HG03457 (cell line): ENCODE measurements around the gene SHISA7.
"Not testable (repeated sequence)": the region's sequence is repeated elsewhere in the genome, so short reads cannot be mapped to it uniquely, and the experiment has no call there.

ENCODE experiments used
- ATAC-seq: cut with Tn5 transposase; IDR thresholded peaks from one replicate; pipeline ENCODE4 v1.9.1; 2021; ENCODE audit warnings: moderate number of reproducible peaks; ENCODE audit not compliant: unreplicated experiment

The SHISA7 gene

DNA sequence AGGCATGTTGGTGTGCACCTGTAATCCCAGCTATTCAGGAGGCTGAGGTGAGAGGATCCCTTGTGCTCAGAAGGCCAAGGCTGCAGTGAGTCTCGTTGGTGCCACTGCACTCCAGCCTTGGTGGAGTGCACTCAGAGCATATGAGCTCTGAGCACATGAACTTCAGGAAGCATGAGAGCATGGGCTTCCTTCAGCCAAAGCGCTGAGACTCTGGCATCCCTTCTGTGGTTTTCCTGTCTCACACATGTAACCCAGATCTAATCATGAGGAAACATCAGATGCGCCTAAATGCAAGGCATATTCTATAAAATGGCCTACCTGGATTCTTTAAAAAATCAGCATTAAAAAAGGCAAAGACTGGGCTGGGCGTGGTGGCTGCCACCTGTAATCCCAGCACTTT, 21.8 kb downstream of the SHISA7 start:
- ATAC-seq = not testable (repeated sequence)

DNA sequence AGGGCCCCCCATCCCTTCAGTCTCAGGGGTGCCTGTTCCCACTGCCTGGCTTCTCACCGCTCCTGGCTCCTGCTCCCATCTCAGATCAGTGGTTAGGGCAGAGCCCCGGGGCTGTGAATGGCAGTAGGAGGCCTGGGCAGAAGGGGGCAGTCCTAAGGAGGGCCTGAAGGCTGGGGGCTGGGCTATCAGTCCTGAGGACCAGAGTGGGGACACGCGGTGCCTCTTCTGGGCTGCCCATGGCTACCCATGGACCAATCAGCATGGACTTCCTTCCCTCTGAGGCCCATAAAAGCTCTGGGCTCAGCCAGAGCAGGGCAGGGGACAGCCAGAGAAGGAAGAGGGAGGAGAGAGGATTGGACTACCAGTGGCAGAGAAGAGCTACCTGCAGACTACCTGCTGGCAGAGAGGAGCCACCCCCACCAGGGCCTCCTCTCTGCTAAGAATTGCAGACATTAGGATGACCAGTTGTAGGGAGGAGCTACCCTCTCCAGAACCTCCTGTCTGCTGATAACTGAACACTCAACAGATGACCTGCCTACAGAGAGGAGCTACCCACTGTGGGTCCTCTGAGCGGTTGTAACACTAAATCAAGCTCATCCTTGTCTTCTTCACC, 23.4 kb downstream of the SHISA7 start:
- no peak for ATAC-seq

DNA sequence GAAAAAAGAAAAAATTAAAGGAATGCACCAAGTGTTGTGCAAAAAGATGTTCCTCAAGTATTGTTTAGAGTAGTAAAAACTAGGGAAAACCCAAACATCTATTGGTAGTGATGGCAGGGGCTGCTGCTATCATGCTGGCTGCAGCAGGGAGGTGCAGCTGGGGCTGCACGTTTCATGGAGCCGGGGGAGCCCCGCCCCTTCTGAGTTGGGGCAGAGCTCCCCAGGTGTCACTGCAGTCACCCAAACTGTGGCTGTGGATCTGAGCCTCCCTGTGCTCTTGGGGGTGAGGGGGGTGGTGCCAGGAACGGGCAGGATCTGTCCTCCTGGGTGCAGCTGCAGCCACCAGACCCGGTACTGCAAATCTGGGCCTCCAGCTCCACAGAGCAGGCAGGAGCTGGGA, 24.0 kb downstream of the SHISA7 start:
- ATAC-seq = no peak

DNA sequence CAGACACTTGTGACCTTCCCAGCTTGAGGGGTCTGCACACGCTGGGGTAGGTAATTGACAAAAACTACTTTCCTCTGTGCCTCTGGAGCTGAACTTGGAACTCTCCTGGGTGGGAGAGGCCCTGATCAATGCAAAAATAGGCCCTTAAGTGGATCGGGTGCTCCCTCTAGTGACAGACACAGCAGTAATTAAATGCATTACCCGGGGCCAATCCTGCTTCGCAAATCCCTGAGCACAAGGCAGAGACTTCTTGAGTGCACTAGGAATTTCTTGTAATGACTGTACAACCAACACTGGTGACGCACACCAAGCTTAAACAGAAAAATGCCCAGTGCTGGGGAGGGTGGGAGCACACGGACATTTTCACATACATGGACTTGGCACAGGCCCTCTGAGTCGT, 24.9 kb downstream of the SHISA7 start:
- ATAC-seq = no peak

DNA sequence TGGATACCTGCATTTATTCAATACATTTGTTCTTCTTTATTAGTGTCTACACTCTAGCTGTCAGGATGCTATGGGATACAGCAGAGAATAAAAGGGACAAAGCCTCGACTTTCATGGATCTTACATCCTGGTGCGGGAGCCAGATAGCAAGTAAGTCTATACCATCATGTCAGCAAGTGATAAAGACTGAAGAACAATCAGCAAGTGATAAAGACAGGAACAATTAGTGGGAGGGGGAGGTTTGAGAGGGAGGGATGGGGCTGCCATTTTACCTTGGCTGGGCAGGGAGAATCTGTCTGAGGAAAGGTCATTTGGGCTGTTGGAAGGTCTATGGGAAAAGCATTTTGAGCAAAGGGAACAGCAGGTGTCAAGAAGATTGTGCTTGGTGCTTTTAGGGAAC, 32.9 kb downstream of the SHISA7 start:
- ATAC-seq = no peak

DNA sequence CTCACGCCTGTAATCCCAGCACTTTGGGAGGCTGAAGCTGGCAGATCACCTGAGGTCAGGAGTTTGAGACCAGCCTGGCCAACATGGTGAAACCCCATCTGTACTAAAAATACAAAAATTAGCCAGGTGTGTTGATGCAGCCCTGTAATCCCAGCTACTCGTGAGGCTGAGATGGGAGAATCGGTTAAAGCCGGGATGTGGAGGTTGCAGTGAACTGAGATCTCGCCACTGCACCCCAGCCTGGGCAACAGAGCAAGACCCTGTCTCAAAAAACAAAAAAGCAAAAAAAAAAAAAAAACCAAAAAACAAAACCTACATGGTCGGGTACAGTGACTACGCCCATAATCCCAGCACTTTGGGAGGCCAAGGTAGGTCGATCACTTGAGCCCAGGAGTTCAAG, 33.9 kb downstream of the SHISA7 start:
- ATAC-seq = not testable (repeated sequence)

DNA sequence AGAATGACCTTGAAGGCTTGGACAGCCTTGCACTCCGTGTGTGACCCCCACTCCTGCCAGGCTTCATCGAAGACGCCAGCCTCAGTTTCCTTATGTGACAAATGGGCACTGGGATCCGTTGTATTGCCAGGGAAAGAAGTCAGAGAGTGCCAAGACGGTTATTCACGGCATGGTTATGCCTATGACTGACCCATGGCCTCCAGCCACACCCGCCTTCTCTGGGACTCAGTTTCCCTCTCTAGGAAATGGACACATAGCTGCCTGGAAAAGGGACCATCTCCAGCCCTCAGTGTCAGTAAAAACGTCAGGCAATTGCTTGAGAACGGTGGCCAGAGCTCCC, 34.6 kb downstream of the SHISA7 start:
- ATAC-seq = no peak

DNA sequence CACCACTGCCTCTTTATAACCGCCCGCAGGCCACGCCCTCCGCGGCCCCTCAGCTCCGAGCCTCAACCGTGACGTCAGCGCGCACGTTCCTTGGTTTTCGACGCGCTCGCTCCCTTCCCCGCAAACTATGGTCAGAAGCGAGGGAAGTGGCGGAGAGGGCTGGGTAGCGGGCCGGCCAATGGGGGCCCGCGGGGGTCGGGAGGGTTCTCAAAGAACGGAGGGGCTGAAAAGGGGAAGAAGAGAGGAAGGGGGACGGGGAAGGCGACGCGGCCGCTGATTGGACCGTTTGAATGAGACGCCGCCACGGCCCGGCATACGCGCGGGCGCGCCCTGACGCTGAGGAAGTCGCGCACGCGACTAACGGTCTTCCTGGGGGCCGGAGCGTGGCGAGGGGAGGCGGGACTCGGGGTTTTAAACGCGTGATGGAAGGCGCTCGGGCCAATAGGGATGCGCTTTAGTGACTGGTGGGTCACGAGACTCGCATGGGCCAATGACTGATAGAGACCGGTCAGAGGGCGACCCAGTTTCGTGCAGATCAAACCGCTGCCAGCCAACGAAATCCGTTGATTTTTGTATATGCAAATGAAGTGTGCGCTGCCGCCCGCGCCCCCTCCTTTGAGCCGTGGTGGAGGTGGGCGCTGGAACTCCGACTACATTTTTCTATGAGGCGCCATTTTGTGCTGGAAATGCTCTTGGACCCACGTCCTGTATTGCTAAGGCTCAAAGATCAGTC, 35.1 kb downstream of the SHISA7 start:
- peak; percentile 76 for ATAC-seq

DNA sequence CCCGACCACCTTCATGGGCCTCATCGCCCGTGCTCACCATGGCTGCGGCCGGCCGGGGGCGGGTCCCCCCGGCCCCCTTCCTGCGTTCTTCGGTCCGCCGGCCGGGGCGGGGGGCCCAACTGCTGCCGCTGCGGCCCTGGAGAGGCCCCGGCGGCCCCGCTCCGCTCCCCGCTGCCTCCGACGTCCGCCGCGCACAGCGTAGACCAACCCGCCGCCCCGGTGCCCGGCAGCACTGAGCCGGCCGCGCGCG, 35.6 kb downstream of the SHISA7 start, which contains the start of gene UBE2S:
Gene UBE2S (minus strand): TSS at position 239 of the 250 bp plus-strand sequence. CDS start 199 bp downstream, at position 40.
- peak; percentile 18 for ATAC-seq

DNA sequence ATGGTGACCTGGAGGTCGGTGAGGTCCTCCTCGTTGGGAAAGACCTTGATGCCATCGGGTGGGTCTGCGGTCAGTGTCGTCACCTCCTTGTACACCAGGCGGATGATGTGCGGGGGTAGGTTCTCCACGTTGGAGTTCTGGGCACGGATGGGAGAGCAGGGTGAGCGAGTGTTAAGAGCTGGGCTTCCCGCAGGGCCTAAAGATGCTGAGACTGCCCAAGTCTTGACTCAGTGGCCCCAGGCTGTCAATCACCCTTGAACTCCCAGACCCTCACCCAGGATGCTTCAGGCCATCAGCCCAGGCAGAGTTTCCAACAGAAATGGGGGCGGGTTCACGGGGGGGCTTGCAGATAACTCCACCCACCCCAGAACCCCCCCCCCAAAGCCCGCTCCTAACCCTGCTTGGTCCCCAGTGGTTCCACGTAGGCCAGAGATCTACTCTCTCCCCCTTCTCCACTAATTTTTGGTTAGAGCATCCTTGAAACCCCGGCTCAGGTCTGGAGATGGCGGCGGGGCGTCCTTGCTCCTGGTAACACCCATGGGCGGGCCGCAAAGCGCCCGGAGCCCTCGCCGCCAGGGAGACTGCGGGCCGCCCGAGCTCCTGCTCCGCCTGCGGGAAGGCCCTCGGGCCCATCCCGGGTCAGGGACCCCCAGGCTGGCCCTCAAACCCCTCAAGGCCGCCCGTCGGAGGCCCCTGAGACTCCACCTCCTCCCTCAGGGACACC, 36.1 kb downstream of the SHISA7 start:
- ATAC-seq = no peak

DNA sequence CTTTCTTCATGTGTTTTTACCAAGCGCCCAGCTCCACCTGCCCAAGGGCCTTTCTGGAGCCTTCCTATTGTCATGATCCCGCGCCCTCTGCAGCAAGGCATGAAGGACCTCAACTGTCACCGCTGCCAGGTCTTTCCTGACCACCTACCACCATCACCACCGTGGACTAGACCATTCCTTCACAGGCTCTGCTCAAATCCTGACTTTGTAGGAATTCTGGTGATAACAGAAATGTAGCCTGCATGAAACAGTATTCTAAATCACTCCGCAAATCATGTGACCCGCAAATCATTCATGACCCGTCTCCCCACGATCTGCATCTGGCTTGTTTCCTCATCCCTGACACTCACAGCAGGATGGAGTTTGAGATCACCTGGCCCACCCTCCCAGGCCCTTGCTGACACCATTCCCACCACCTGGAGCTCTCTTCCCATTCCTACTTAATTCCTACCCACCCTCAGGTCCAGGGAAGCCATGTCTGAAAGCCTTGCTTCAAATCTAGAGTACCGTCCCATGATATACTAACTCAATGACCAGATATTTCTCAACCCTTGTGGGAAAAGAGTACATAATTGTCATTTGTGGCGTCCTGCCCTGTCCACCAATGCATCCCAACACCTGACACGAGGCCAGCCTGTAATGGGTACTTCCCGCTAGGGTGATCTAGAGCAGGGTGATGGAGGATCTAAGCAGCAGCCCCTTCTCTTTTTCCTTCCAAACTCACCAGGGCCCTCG, 36.8 kb downstream of the SHISA7 start:
- no peak for ATAC-seq

DNA sequence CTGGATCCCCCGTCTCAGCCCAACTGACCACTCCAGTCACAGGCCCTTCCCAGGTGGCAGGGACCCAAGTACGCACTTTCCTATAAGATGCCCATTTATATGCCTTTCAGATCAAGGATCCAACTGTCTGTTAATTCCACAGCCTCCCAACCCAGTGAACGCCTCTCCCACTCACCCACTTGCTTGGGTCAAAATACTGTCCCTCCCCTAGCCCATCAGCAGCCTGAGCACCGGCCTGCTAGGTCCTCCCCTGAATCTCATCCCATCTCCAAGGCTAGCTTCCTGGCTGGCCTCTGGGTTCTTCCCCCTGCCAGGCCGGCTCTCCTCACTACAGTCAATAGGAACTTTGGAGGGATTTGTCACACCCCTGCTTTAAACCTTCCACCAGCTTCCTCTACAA, 37.5 kb downstream of the SHISA7 start:
- no peak for ATAC-seq

DNA sequence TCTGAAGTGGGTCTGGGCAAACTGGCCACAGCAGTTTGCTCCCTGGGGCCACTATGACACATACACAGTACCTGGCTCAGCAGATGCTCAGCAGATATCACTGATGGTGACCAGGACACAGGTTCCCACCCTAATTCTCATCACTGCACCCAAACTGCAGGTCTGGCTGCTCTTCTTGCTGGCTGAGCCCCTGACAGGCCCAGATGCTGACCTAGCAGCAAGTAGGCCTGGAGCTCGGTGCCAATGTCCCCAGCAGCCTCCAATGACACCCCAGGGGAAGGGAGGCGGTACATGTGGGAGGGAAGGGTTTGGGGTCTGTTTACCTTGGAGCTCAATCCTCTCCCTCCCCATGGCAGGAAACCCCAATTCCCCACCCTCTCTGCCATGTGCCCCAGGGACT, 40.6 kb downstream of the SHISA7 start:
- ATAC-seq = no peak

DNA sequence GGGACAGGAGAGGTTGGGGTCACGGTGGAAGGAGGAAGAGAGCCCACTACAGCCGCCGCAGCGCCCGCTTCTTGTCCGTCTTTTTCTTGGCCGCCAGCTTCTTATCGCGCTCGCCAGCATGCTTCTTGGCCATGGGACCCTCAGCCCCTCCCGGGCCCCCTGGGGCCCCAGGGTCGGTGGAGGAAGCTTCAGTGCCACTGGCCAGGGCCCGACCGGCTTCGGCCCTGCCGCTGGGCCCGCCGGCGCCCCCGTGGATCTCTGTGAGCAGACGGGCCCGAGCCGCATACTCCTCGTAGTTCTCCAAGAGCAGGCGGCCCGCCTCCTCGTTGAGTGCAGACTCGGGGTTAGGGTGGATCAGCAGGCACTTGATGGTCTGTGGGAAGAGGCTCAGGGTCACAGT, 41.7 kb downstream of the SHISA7 start:
- not testable (repeated sequence) for ATAC-seq

DNA sequence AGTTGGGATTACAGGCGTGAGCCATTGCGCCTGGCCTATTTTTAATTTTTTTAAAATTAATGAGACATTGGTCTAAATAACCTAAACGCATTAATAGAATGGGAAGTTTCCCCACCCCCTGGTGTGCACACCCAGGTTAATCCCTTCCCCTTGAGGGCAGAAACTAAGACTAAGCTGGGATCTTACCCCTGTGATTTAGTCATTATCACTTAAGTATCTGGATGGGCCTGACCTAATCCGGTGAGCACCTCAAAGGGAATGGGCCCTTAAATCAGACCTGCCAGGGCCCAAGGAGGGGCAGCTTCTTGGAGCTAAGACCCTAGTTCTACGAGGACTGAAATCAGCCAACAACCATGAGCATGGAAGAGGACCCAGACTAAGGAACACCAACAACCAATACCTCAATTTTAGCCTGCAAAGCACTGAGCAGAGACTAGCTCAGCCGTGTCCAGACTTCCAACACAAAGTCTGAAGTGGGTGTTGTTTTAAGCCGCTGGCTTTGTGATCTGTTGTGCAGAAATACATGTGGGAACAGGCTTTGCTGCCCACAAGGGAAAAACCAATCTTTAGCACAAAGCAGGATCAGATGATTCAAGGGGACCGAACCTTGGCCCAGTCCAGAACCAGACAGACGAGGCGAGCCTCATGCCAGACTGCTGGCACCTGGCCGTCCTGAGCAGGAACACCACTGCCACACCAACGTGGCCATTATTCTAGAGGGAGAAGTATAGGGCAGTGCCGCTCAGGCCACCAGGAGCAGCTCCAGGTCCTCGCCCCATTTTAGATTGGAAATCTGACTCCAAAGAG, 42.6 kb downstream of the SHISA7 start:
- ATAC-seq = no peak

DNA sequence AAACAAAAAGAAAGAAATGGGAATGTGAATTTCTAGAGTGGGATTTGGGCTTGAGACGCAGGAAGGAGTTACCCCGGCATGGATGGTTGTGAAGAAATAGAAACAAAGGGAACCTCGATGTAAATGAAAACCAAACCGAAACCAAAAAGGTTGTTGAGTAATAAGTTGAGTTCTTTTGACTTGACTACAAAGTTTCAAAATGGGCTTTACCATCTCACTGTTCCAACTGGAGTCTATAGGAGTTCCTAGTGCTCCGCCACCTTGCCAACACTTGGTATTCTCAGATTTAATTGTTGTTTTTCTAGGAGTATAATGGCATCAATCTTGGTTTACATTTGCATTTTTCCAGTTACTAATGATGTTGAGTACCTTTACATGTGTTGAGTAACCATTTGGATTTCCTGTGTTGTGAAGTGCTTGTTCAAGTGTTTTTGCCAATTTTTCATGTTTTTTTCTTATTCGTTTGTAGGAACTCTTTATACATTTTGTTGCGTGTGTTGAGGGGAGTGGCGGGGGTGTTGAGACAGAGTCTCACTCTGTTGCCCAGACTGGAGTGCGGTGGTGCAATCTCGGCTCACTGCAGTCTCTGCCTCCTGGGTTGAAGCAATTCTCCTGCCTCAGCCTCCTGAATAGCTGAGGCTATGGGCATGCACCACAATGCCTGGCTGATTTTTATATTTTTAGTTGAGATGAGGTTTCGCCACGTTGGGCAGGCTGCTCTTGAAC, 44.7 kb downstream of the SHISA7 start:
- no peak for ATAC-seq

DNA sequence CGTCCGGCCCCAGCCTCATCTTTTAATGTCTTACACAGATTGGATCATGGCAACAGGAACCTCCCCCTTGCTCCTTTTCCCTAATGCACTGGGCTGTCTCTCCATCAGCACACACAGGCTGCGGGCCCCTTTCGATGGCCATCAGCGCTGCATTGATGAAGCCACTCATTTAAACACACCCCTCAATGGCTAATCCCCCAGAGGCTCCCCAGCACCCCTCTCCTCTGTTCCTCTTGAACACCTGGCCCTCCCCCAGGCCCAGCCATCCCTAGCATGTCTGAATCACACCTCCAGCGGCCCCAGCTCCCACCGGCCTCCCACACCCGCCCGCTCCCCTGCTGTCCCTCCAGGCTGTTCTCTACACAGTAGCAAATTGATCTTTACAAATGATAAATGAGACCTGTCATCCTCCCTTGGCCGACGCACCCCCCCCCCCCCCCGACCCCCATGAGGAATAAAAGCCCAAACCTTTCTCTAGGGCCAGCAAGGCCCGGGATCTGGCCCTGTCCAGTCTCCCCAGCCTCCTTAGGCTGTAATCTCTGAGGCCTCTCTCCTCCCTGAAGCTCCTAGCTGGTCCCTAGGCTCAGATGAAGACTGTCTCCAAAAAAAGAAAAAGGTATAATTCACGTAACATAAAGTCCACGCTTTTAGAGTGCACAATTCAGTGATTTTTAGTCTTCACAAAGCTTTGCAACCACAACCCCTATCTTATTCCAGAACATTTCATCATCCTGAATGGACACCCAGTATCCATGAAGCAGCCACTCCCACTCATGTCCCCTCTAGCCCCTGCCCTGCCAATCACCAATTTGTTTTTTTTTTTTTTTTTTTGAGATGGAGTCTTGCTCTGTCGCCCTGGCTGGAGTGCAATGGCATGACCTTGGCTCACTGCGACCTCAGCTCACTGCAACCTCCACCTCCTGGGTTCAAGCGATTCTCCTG, 50.0 kb downstream of the SHISA7 start:
- no peak for ATAC-seq

DNA sequence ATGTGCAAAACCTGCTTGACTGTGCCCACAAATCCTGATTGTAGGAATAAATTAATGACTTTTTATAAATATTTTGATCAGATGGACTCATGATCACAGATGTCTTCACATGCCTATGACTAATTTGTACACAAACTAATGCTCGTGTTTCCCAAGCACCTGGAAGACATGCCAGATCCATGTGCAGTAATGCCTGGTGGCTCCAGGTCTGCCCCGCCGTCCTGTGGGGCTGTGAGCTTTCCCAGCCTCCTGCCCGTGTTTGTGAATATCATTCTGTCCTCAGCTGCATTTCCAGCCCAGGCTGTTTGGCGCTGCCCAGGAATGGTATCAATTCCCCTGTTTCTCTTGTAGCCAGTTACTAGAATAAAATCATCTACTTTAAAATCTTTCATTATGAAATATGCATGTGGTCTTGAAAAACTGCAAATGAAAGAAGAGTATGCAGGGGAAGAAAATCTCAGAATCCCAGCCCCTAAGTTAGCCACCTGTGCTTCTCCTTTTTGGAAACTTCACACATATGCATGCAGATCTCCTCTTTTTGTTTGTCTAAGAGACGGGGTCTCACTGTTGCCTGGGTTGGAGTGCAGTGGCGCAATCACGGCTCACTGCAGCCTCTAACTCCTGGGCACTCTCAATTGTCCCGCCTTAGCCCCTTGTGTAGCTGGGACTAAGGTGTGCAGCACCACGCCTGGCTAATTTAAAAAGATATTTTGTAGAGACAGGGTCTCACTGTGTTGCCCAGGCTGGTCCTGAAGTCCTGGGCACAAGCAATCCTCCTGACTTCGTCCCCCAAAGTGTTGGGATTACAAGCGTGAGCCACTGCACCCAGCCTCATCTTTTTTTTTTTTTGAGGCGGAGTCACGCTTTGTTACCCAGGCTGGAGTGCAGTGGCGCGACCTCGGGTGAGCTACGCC, 51.1 kb downstream of the SHISA7 start:
- no peak for ATAC-seq
